GM23338 (cell line): ENCODE data around the gene FDX1. TPM values are rescaled to one million over a fixed set of nuclear protein-coding genes. Genes with fewer than 3 reads are reported as not detected.

ENCODE experiments used
- ATAC-seq: fragments of 200-7000 bp; cut with Tn5 transposase; 3 replicates; pipeline ENCODE4 v1.9.1; 2020
- DNase-seq: peaks from one replicate; pipeline ENCODE4 v3.0.0-alpha.2; 2015; ENCODE audit warnings: low spot score
- H2AFZ ChIP-seq: fragments of 200-600 bp; sonication (generic); 2 replicates; pipeline ENCODE4 v1.8.0; 2016; ENCODE audit warnings: antibody characterized with exemption, mild to moderate bottlenecking, moderate library complexity
- H3F3A ChIP-seq: fragments of 200-600 bp; sonication (generic); replicated peaks from 2 replicates; pipeline ENCODE4 v1.8.0; 2017; ENCODE audit warnings: antibody characterized with exemption, mixed run types, low read depth
- H3K27ac ChIP-seq: fragments of 200-600 bp; sonication (generic); 2 replicates; pipeline ENCODE4 v1.6.1; 2016; ENCODE audit warnings: low read depth
- H3K27me3 ChIP-seq: fragments of 200-600 bp; sonication (generic); 2 replicates; pipeline ENCODE4 v1.8.0; 2016; ENCODE audit warnings: mild to moderate bottlenecking, mixed run types, moderate library complexity; ENCODE audit not compliant: insufficient read depth
- H3K36me3 ChIP-seq: fragments of 200-600 bp; sonication (generic); 2 replicates; pipeline ENCODE4 v1.8.0; 2016; ENCODE audit warnings: mild to moderate bottlenecking; ENCODE audit not compliant: insufficient read depth
- H3K4me1 ChIP-seq: fragments of 200-600 bp; sonication (generic); 2 replicates; pipeline ENCODE4 v1.8.0; 2016; ENCODE audit warnings: mild to moderate bottlenecking, moderate library complexity; ENCODE audit not compliant: insufficient read depth
- H3K4me2 ChIP-seq: fragments of 200-600 bp; sonication (generic); 2 replicates; pipeline ENCODE4 v1.7.1; 2017; ENCODE audit warnings: mixed run types
- H3K4me3 ChIP-seq: fragments of 200-600 bp; sonication (generic); 2 replicates; pipeline ENCODE4 v1.6.1; 2016; ENCODE audit warnings: mixed run types
- H3K79me2 ChIP-seq: fragments of 200-600 bp; sonication (generic); replicated peaks from 2 replicates; pipeline ENCODE4 v1.8.0; 2017; ENCODE audit warnings: mild to moderate bottlenecking; ENCODE audit not compliant: insufficient read depth
- H3K9me2 ChIP-seq: fragments of 200-600 bp; sonication (generic); 2 replicates; pipeline ENCODE4 v1.8.0; 2017; ENCODE audit not compliant: insufficient read depth
- H4K20me1 ChIP-seq: fragments of 200-600 bp; sonication (generic); replicated peaks from 2 replicates; pipeline ENCODE4 v1.8.0; 2017; ENCODE audit warnings: mild to moderate bottlenecking; ENCODE audit not compliant: insufficient read depth
- H3K27ac Mint-ChIP-seq: 2 replicates; pipeline ENCODE4 v1.8.0; 2020; ENCODE audit warnings: inconsistent platforms, mild to moderate bottlenecking, moderate library complexity, mixed read lengths
- H3K27me3 Mint-ChIP-seq: 3 replicates; pipeline ENCODE4 v1.8.0; 2022; ENCODE audit warnings: low read depth, mild to moderate bottlenecking, moderate library complexity, mixed read lengths, inconsistent platforms; ENCODE audit not compliant: insufficient read depth, poor library complexity
- H3K36me3 Mint-ChIP-seq: 3 replicates; pipeline ENCODE4 v1.8.0; 2021; ENCODE audit warnings: low read depth, mild to moderate bottlenecking, inconsistent platforms, moderate library complexity, mixed read lengths
- H3K4me1 Mint-ChIP-seq: 3 replicates; pipeline ENCODE4 v1.8.0; 2020; ENCODE audit warnings: mild to moderate bottlenecking, inconsistent platforms, mixed read lengths
- H3K4me3 Mint-ChIP-seq: 3 replicates; pipeline ENCODE4 v1.8.0; 2021; ENCODE audit warnings: moderate library complexity, mild to moderate bottlenecking, inconsistent platforms, mixed read lengths
- H3K9me3 Mint-ChIP-seq: 3 replicates; pipeline ENCODE4 v1.8.0; 2020; ENCODE audit warnings: moderate library complexity, mild to moderate bottlenecking, inconsistent platforms, mixed read lengths
- CREB1 ChIP-seq: fragments of 250-450 bp; sonication (Bioruptor Pico); IDR thresholded peaks from 2 replicates; pipeline ENCODE4 v1.5.0; 2020; ENCODE audit warnings: low read depth, mild to moderate bottlenecking, moderate library complexity
- EZH2 ChIP-seq: fragments of 200-600 bp; sonication (generic); IDR thresholded peaks from one replicate; pipeline ENCODE4 v1.8.0; 2017; ENCODE audit warnings: antibody characterized with exemption, mild to moderate bottlenecking, low read depth; ENCODE audit not compliant: unreplicated experiment
- EZH2phosphoT487 ChIP-seq: fragments of 200-600 bp; sonication (generic); IDR thresholded peaks from one replicate; pipeline ENCODE4 v1.8.1; 2018; ENCODE audit warnings: antibody characterized with exemption; ENCODE audit not compliant: unreplicated experiment
- NANOG ChIP-seq: IDR thresholded peaks from 2 replicates; pipeline ENCODE4 v1.6.1; 2016; ENCODE audit warnings: antibody characterized with exemption, borderline replicate concordance
- POLR2AphosphoS5 ChIP-seq: IDR thresholded peaks from 2 replicates; pipeline ENCODE4 v1.6.1; 2016; ENCODE audit warnings: antibody characterized with exemption, low read depth
- STAT1 ChIP-seq: IDR thresholded peaks from one replicate; pipeline ENCODE4 v1.6.1; 2016; ENCODE audit warnings: antibody characterized with exemption; ENCODE audit not compliant: unreplicated experiment
- ZNF114 ChIP-seq: fragments of 250-450 bp; sonication (Bioruptor Pico); IDR thresholded peaks from 2 replicates; pipeline ENCODE4 v1.5.0; 2020; ENCODE audit warnings: mild to moderate bottlenecking, moderate library complexity
- ZNF331 ChIP-seq: fragments of 250-450 bp; sonication (Bioruptor Pico); IDR thresholded peaks from 2 replicates; pipeline ENCODE4 v1.5.0; 2020; ENCODE audit warnings: low read depth, mild to moderate bottlenecking, moderate library complexity
- polyA plus RNA-seq: library from polyadenylated mRNA; unstranded; fragments of >200 nt; fragmentation: Nextera tagmentation; extraction: Ambion mirVana; gene quantifications from 2 replicates; pipeline ENCODE4 v1.2.1, GENCODE V29; 2016
- total RNA-seq: library from RNA; depleted of rRNA; stranded (reverse); fragments of >200 nt; shearing (Covaris generic); gene quantifications from 2 replicates; pipeline ENCODE4 v1.2.3, GENCODE V29; 2014
- TF ChIP-seq, protein P1 (sequence below): IDR thresholded peaks from one replicate; pipeline ENCODE4 v1.6.1; 2018; ENCODE audit warnings: antibody characterized with exemption; ENCODE audit not compliant: unreplicated experiment
- TF ChIP-seq, protein P2 (sequence below), 2 experiments: fragments of 200-600 bp in 1 of 2; sonication (generic) in 1 of 2; conservative IDR thresholded peaks; 2 replicates each; pipeline versions ENCODE4 v1.5.1 to v1.6.1; 2016 to 2017; ENCODE audit warnings: antibody characterized with exemption in 2 of 2, low read depth in 2 of 2, mild to moderate bottlenecking in 2 of 2, moderate library complexity in 1 of 2

The FDX1 gene
- total and polyA plus RNA-seq, 2 experiments from 2014 or later: 11.1 to 15.9 TPM

DNA sequence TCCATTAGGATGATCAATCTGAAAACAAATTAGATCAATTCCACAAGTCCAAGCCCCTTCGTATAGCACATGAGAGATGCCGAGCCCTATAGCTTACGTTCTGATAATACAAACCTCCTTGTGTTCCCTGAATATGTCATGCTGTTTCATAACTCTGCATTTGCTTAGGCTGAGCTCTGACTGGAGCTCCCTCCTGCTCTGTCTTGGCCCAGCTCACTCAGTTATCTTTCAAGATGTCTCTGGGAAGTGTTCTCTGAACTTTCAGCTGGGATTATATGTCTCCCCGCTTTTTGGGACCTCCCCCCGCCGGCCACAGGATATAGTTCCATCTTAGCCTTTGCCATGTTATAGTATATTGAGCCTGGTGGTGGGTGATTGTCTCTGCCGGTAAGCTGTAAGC lies 44.0 kb downstream of the FDX1 start:
- H3K9me3 Mint-ChIP-seq: no peaks in the 10 kb centered on the region
- Histone ChIP-seq H3K36me3 (no peaks in the 10 kb centered on the region), H3K9me2 (peaks cover 5% of the 10 kb centered on the region; the same call in 1 of the 2 replicates), H3K4me3 (no peak overlapping the region), H2AFZ (no peak overlapping the region), H3K27me3 (no peaks in the 10 kb centered on the region), H3F3A (no peaks in the 10 kb centered on the region), H3K27ac (0 out of 2 replicates have a peak overlapping the region, but pooled peaks have one; percentile 6), H4K20me1 (no peaks in the 10 kb centered on the region), H3K4me2 (no peak overlapping the region), H3K4me1 (peaks cover 11% of the 10 kb centered on the region), H3K79me2 (no peaks in the 10 kb centered on the region)
- DNase-seq (peak; percentile 5), ATAC-seq (peak; percentile 37; the same call in 2 of the 3 replicates)
- H3K27me3 Mint-ChIP-seq: peaks cover 2% of the 10 kb centered on the region
- H3K4me3 Mint-ChIP-seq: no peak overlapping the region
- no peak overlapping the region for H3K27ac Mint-ChIP-seq
- TF ChIP-seq STAT1: no peak
- TF ChIP-seq, protein P1, sequence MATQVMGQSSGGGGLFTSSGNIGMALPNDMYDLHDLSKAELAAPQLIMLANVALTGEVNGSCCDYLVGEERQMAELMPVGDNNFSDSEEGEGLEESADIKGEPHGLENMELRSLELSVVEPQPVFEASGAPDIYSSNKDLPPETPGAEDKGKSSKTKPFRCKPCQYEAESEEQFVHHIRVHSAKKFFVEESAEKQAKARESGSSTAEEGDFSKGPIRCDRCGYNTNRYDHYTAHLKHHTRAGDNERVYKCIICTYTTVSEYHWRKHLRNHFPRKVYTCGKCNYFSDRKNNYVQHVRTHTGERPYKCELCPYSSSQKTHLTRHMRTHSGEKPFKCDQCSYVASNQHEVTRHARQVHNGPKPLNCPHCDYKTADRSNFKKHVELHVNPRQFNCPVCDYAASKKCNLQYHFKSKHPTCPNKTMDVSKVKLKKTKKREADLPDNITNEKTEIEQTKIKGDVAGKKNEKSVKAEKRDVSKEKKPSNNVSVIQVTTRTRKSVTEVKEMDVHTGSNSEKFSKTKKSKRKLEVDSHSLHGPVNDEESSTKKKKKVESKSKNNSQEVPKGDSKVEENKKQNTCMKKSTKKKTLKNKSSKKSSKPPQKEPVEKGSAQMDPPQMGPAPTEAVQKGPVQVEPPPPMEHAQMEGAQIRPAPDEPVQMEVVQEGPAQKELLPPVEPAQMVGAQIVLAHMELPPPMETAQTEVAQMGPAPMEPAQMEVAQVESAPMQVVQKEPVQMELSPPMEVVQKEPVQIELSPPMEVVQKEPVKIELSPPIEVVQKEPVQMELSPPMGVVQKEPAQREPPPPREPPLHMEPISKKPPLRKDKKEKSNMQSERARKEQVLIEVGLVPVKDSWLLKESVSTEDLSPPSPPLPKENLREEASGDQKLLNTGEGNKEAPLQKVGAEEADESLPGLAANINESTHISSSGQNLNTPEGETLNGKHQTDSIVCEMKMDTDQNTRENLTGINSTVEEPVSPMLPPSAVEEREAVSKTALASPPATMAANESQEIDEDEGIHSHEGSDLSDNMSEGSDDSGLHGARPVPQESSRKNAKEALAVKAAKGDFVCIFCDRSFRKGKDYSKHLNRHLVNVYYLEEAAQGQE: no peak
- no peak for TF ChIP-seq POLR2AphosphoS5
- TF ChIP-seq ZNF114 (CRISPR knock-in tag): no peak
- no peaks in the 10 kb centered on the region for H3K36me3 Mint-ChIP-seq
- peaks cover 18% of the 10 kb centered on the region for H3K4me1 Mint-ChIP-seq

DNA sequence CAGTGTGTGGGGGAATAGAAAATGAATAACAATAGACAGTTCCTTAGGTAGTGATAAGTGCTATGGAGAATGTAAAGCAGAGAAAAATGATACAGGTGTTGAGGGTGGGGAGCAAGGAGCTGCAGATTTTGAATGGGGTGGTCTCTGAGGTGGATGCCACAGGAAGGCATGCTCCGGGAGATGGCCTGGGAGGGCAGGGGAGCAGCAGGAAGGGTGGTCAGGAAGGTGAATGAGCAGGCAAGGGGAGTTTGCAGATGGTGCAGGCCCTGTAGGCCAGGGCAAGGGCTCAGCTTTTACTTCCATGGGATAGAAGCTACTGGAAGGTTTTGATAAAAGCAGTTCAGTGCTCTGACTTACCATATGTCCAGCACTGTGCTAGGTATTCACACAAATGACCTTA lies 44.8 kb downstream of the FDX1 start:
- H3K36me3 Mint-ChIP-seq: no peaks in the 10 kb centered on the region
- H3K27ac Mint-ChIP-seq: peak overlapping the region; percentile 4; the same call in 1 of the 2 replicates
- Histone ChIP-seq H3K27me3 (no peaks in the 10 kb centered on the region), H3K4me3 (no peak overlapping the region), H3K27ac (no peak overlapping the region), H3K9me2 (peaks cover 5% of the 10 kb centered on the region; the same call in 1 of the 2 replicates), H2AFZ (no peak overlapping the region), H4K20me1 (no peaks in the 10 kb centered on the region), H3K4me1 (peaks cover 11% of the 10 kb centered on the region), H3K36me3 (no peaks in the 10 kb centered on the region), H3K79me2 (no peaks in the 10 kb centered on the region), H3K4me2 (peak overlapping the region; percentile 31; the same call in 1 of the 2 replicates), H3F3A (no peaks in the 10 kb centered on the region)
- DNase-seq (peak; percentile 41), ATAC-seq (peak; percentile 55)
- H3K27me3 Mint-ChIP-seq: peaks cover 2% of the 10 kb centered on the region
- H3K4me1 Mint-ChIP-seq: peaks cover 18% of the 10 kb centered on the region
- H3K9me3 Mint-ChIP-seq: no peaks in the 10 kb centered on the region
- H3K4me3 Mint-ChIP-seq: no peak overlapping the region
- no peak for TF ChIP-seq ZNF331
- TF ChIP-seq STAT1: no peak
- TF ChIP-seq NANOG: no peak
- no peak for TF ChIP-seq ZNF114 (CRISPR knock-in tag)
- TF ChIP-seq, protein P2, sequence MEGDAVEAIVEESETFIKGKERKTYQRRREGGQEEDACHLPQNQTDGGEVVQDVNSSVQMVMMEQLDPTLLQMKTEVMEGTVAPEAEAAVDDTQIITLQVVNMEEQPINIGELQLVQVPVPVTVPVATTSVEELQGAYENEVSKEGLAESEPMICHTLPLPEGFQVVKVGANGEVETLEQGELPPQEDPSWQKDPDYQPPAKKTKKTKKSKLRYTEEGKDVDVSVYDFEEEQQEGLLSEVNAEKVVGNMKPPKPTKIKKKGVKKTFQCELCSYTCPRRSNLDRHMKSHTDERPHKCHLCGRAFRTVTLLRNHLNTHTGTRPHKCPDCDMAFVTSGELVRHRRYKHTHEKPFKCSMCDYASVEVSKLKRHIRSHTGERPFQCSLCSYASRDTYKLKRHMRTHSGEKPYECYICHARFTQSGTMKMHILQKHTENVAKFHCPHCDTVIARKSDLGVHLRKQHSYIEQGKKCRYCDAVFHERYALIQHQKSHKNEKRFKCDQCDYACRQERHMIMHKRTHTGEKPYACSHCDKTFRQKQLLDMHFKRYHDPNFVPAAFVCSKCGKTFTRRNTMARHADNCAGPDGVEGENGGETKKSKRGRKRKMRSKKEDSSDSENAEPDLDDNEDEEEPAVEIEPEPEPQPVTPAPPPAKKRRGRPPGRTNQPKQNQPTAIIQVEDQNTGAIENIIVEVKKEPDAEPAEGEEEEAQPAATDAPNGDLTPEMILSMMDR (conservative IDR thresholded peaks at IDR 0.05; ENCODE audit: low read depth in 2 of 2): no peak
- TF ChIP-seq CREB1 (CRISPR knock-in tag): no peak
- TF ChIP-seq, protein P1: no peak
- no peak for TF ChIP-seq EZH2phosphoT487
- TF ChIP-seq EZH2: no peak
